GM12873 (cell line): Measurements from ENCODE around the gene TMF1.

Experiments used
- CTCF ChIP-seq: IDR thresholded peaks from 2 replicates; pipeline ENCODE4 v1.5.1; 2012; ENCODE audit warnings: low read depth, mild to moderate bottlenecking, moderate library complexity, low read length, control low read depth; ENCODE audit not compliant: insufficient read depth; ENCODE audit errors: missing control alignments

TMF1 gene

GRCh38 chr3:69012100-69012799 is 39.9 kb downstream of the TMF1 start:
- TF ChIP-seq CTCF: no peak

GRCh38 chr3:69011096-69011730 is 40.9 kb downstream of the TMF1 start:
- no peak for TF ChIP-seq CTCF

DNA sequence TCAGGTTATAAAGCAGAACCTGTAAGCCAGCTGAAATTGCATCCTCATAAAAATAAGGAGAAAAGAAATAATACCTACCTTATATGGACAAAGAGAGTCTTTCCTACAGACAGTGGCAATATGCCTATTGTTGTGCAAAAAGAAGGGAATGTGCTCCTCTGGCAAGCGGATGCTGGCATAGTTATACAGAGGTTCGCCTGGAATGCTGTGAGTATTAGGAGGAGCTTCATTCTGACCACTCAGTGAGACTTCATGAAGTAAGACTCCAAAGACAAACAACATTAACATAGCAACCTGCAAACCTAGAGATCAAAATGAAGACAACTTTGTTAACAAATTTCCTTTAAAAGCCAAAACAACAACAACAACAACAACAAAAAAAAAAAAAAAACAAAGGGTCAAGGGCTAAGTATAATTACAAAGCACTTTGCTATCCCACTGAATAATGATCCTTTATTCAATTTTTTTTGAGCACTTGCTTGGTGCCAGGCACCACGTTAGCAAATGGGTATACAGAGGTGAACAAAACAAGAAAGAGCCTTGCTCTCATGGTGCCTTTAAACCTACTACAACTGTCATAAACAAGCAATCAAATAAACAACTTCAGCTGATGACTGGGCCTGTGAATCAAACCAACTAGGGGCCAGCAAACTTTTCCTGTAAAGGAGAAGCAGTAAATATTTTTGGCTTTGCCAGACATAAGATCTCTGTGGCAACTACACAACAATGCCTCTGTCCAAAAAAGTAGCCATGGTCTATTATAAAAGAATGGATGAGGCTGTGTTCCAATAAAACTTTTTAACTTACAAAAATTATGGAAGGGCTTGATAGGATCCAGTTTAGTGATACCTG is 42.3 kb downstream of the TMF1 start:
- TF ChIP-seq CTCF: no peak

DNA sequence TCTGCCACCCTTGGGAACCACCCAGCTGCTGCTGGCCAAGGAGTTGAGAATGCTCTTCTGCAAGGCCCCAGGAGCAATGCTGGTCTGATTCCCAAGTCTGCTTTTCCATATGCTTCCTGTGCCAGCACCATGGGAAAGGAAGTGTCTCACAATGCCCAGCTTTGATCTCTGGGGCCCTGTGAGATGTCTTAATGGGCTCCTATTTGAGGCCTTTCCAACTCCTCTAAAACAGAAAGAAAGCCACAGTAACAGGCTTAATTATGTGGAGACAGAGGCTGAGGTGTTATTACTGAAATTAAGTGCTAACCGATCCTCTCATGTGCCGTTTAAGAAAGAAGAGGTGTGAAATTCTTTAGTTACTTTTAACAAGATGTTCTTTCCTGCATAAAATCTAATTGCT is 43.2 kb downstream of the TMF1 start:
- TF ChIP-seq CTCF: no peak

DNA sequence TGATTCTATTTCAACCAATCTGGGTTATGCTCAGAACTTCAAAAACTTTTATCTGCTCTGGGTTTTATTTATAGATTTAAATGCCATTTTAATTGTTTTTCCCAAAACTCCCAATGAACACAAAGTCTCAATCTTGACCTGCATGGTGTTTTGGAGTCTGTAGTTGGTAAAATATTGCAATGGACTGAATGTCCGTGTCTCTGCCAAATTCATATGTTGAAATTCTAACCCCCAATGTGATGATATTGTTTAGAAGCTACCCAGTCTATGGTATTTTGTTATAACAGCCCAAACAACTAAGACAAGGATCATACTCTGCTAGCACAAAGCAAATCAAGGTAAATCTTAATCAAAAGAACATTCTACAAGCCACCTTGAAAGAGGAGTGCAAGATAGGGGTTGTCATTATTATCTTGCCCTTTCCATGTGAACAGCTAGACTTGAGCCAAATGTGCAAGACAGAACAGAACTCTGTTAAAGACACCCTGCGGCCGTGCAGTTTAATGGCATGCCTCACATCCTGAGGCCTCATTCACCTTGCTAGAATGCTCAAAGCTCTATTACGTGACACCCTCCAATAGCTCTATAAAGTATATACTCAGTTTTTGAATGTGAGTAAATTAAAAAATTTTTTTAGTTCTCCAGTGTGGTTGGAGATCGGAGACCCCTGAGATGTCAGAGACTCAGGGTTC is 46.2 kb downstream of the TMF1 start:
- no peak for TF ChIP-seq CTCF

DNA sequence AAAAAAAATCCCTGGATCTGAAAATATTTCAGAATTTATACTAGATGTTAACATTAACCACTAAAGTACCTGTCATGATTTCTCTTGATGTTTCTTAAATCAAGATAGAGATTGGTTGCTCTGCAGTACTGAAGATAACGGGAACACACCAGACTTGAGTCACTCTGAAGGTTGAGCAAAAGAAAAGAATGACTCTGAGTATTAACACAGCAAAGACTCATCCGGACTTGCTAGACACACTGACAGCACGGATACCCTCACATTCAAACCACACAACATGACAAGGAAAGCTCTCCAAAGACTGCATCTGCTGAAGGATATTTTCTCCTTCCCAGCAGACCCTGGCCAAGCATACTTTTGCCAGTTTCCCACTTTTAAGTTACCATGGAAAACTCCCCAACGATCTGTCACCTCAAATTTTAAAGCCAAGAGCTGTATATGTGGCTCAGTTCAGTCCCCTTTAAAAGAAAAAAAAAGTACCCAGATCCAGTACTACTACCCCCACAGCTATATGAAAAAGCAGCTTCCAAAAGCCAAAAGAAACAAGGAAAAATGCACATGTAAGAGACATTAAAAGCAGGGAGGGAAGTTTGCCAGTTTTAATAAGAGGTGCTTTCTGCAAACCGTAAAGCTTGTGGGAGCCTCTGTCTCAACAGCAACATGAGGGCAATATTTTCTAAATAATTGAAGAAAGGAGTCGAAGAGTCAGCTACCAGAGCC is 46.9 kb downstream of the TMF1 start:
- no peak for TF ChIP-seq CTCF
